HepG2 (cell line): ENCODE results near the gene KIF21B. TPM values are rescaled to one million over a fixed set of nuclear protein-coding genes. Genes with fewer than 3 reads are reported as not detected.

Experiments used
- ATAC-seq: fragments of 200-7000 bp; cut with Tn5 transposase; 3 replicates; pipeline ENCODE4 v1.9.1; 2020; ENCODE audit warnings: mild to moderate bottlenecking, moderate library complexity
- BruUV-seq: library from RNA; stranded (reverse); fragments of 400-500 nt; replicated peaks from 2 replicates; lab custom pipeline; 2021; lab: Mats Ljungman, UMichigan
- CTCF ChIA-PET: fragments of 300-600 bp; formaldehyde crosslinking; extraction: SDS; loops from one replicate; lab custom pipeline; 2021; ENCODE audit warnings: low total read pairs, inconsistent platforms, low intra/inter-chr PET ratio; lab: Yijun Ruan, JAX
- POLR2A ChIA-PET: fragments of 350-600 bp; sonication (Branson Sonifier 250); formaldehyde crosslinking; loops from one replicate; lab custom pipeline; 2020; ENCODE audit warnings: antibody characterized with exemption, inconsistent platforms; lab: Yijun Ruan, JAX
- DNase-seq: peaks from one replicate; pipeline ENCODE4 v3.0.0-alpha.2; 2015; ENCODE audit warnings: low spot score
- FAIRE-seq: peaks from 3 replicates; lab custom pipeline; 2011; peaks lifted over from hg19 to GRCh38; lab: Jason Lieb, UNC
- H2AFZ ChIP-seq: one replicate; pipeline ENCODE4 v1.6.1; 2011; ENCODE audit warnings: low read length, inconsistent platforms
- H3K27ac ChIP-seq: fragments of 300-600 bp; 3 replicates; pipeline ENCODE4 v1.8.0; 2011; ENCODE audit warnings: mixed run types, mild to moderate bottlenecking, mixed read lengths, low read length, inconsistent platforms; ENCODE audit not compliant: insufficient read depth; ENCODE audit errors: extremely low read length
- H3K27me3 ChIP-seq, 2 experiments: fragments of 200-600 bp in 1 of 2; 2 replicates in 1 of 2; 3 replicates in 1 of 2; pipeline versions ENCODE4 v1.6.0 to v1.8.0; 2011; ENCODE audit warnings: low read length in 2 of 2, mild to moderate bottlenecking in 2 of 2, moderate library complexity in 2 of 2, inconsistent platforms in 1 of 2; ENCODE audit not compliant: insufficient read depth in 2 of 2, control insufficient read depth in 1 of 2
- H3K36me3 ChIP-seq, 2 experiments: fragments of 200-600 bp in 1 of 2; replicated peaks in 1 of 2; 2 replicates in 1 of 2; 3 replicates in 1 of 2; pipeline versions ENCODE4 v1.5.1 to v1.8.0; 2011; ENCODE audit warnings: low read length in 2 of 2, inconsistent platforms in 1 of 2; ENCODE audit not compliant: insufficient read depth in 2 of 2, control insufficient read depth in 1 of 2
- H3K4me1 ChIP-seq: 2 replicates; pipeline ENCODE4 v1.5.1; 2012; ENCODE audit warnings: low read length, inconsistent platforms; ENCODE audit not compliant: insufficient read depth
- H3K4me2 ChIP-seq: 2 replicates; pipeline ENCODE4 v1.6.0; 2011; ENCODE audit warnings: low read depth, low read length, inconsistent platforms
- H3K4me3 ChIP-seq, 3 experiments: fragments of 200-600 bp in 1 of 3; sonication (generic), shearing (Covaris generic) in 1 of 3; replicated peaks in 1 of 3; 2 replicates each; pipeline ENCODE4 v1.5.1; 2011 to 2016; ENCODE audit warnings: low read length in 3 of 3, inconsistent platforms in 2 of 3, low read depth in 2 of 3, mild to moderate bottlenecking in 2 of 3, control low read depth in 1 of 3, mixed read lengths in 1 of 3; ENCODE audit not compliant: insufficient read depth in 1 of 3
- H3K79me2 ChIP-seq: one replicate; pipeline ENCODE4 v1.6.1; 2011; ENCODE audit warnings: low read length, inconsistent platforms; ENCODE audit not compliant: insufficient read depth
- H3K9ac ChIP-seq: 2 replicates; pipeline ENCODE4 v1.6.0; 2011; ENCODE audit warnings: mild to moderate bottlenecking, low read depth, low read length, inconsistent platforms; ENCODE audit not compliant: insufficient read depth
- H3K9me3 ChIP-seq: 2 replicates; pipeline ENCODE4 v1.5.1; 2012; ENCODE audit warnings: mild to moderate bottlenecking, low read length
- H4K20me1 ChIP-seq: 2 replicates; pipeline ENCODE4 v1.6.0; 2011; ENCODE audit warnings: inconsistent platforms, mild to moderate bottlenecking, low read length, moderate library complexity; ENCODE audit not compliant: insufficient read depth
- AKNA ChIP-seq: sonication (generic); formaldehyde crosslinking; IDR thresholded peaks from 2 replicates; pipeline ENCODE4 v1.4.0; 2020; ENCODE audit warnings: missing genetic modification reagents, borderline replicate concordance
- CBFB ChIP-seq: sonication (generic); formaldehyde crosslinking; IDR thresholded peaks from 2 replicates; pipeline ENCODE4 v1.4.0; 2020; ENCODE audit warnings: missing genetic modification reagents
- RORA ChIP-seq: sonication (generic); formaldehyde crosslinking; IDR thresholded peaks from 2 replicates; pipeline ENCODE4 v1.5.0; 2020; ENCODE audit warnings: mild to moderate bottlenecking, missing genetic modification reagents, moderate library complexity
- RXRA ChIP-seq: sonication (generic); formaldehyde crosslinking; IDR thresholded peaks from 2 replicates; pipeline ENCODE4 v1.5.1; 2020; ENCODE audit warnings: missing genetic modification reagents
- SYNCRIP ChIP-seq: fragments of 200-400 bp; formaldehyde crosslinking; IDR thresholded peaks from 2 replicates; pipeline ENCODE4 v1.6.1; 2018; ENCODE audit warnings: mild to moderate bottlenecking, low read depth, low read length; ENCODE audit not compliant: insufficient read depth
- ZFX ChIP-seq: sonication (generic); formaldehyde crosslinking; IDR thresholded peaks from 2 replicates; pipeline ENCODE4 v1.4.0; 2020; ENCODE audit warnings: mild to moderate bottlenecking, low read depth, missing genetic modification reagents, moderate library complexity
- ZNF207 ChIP-seq: fragments of 450-650 bp; IDR thresholded peaks from 2 replicates; pipeline ENCODE4 v1.6.1; 2016; ENCODE audit warnings: antibody characterized with exemption, borderline replicate concordance
- ZNF263 ChIP-seq: sonication (generic); formaldehyde crosslinking; IDR thresholded peaks from 2 replicates; pipeline ENCODE4 v1.4.0; 2020; ENCODE audit warnings: missing genetic modification reagents
- ZNF773 ChIP-seq: sonication (generic); formaldehyde crosslinking; IDR thresholded peaks from 2 replicates; pipeline ENCODE4 v1.4.0; 2020; ENCODE audit warnings: missing genetic modification reagents, borderline replicate concordance
- ZZZ3 ChIP-seq: sonication (generic); formaldehyde crosslinking; IDR thresholded peaks from 2 replicates; pipeline ENCODE4 v1.4.0; 2020; ENCODE audit warnings: missing genetic modification reagents, mild to moderate bottlenecking, borderline replicate concordance
- whole genome bisulfite sequencing: methylation state at CpG from one replicate; pipeline ENCODE4 v1.1.6; 2017; ENCODE audit warnings: low lambda C conversion rate; 5-methylcytosine and 5-hydroxymethylcytosine counted together
- in situ Hi-C: cut with HindIII; loops from 2 replicates; pipeline ENCODE4 v1.10.0; 2017; ENCODE audit warnings: low pct_unique_long_range_greater_than_20kb; ENCODE audit not compliant: extremely low pct_ligation_motif_present
- intact Hi-C: fragments of 100-400 bp; cut with micrococcal nuclease; formaldehyde crosslinking; loops from one replicate; pipeline ENCODE4 v1.10.0; 2022; ENCODE audit not compliant: unreplicated experiment
- polyA plus RNA-seq, 8 experiments: library from polyadenylated mRNA; depleted of rRNA in 3 of 8; stranded (reverse) in 7 of 8; unstranded in 1 of 8; fragments of >200 nt; fragmentation: Illumina TruSeq in 4 of 8; extraction: Trizol in 4 of 8; gene quantifications; 2 replicates each; pipeline versions ENCODE4 v1.2.1 to v1.2.3, GENCODE V29; 2011 to 2016; ENCODE audit warnings: low read depth in 4 of 8, missing spikeins in 1 of 8, mixed read lengths in 1 of 8; ENCODE audit not compliant: insufficient read depth in 1 of 8
- total RNA-seq, 5 experiments: library from RNA; depleted of rRNA; stranded (reverse); fragments of >200 nt; fragmentation: Illumina TruSeq; extraction: Trizol; gene quantifications; 2 replicates each; pipeline ENCODE4 v1.2.3, GENCODE V29; 2016; ENCODE audit warnings: low read depth in 1 of 5
- TF ChIP-seq, protein P1 (sequence below): sonication (generic); formaldehyde crosslinking; conservative IDR thresholded peaks from 2 replicates; pipeline ENCODE4 v1.8.0; 2022; ENCODE audit warnings: missing genetic modification reagents
- TF ChIP-seq, protein P2 (sequence below): sonication (generic); formaldehyde crosslinking; IDR thresholded peaks from 2 replicates; pipeline ENCODE4 v1.5.1; 2020; ENCODE audit warnings: mild to moderate bottlenecking, moderate library complexity, missing genetic modification reagents
- TF ChIP-seq, protein P3 (sequence below): sonication (generic); formaldehyde crosslinking; IDR thresholded peaks from 2 replicates; pipeline ENCODE4 v1.4.0; 2020; ENCODE audit warnings: missing genetic modification reagents, borderline replicate concordance

The KIF21B gene
- total and polyA plus RNA-seq, 2 of the 13 experiments (the other 11 are each of a cell fraction or from before 2014, with no cell fraction given): 0.17 to 0.20 TPM

DNA sequence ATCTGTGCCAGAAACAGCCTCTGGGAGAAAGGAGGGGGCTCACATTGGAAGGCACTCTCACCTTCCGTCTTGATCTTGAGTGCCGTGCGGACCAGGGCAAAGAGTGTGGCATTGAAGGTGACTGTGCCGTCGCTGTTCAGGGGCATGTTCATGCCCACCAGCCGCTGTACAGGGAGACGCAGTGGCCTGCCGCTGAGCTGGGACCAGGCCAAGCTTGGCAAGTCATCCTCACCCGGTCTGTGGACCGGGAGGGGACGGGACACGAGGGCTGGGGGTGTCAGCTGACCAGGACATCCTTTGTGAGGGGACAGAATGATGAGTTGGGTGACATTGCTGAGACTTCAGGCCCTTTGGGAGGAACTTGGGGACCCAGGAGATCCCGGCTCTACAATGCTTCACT, 25.0 kb upstream of the KIF21B start:
- no peak overlapping the region for H2AFZ ChIP-seq
- no peak overlapping the region for H3K27ac ChIP-seq
- DNase-seq: no peak
- no peaks in the 10 kb centered on the region for H3K79me2 ChIP-seq
- H3K4me2 ChIP-seq: no peak overlapping the region
- no peak overlapping the region for H3K9ac ChIP-seq
- no TSS peak for BruUV-seq
- intact Hi-C loops (no loop called here), in situ Hi-C loops (no loop called here)
- H3K27me3 ChIP-seq: peaks cover 6 to 25% of the 10 kb centered on the region in 2 experiments; a peak in 4 of 5 replicates
- no peak overlapping the region for H3K4me3 ChIP-seq
- H3K4me1 ChIP-seq: no peaks in the 10 kb centered on the region
- CTCF ChIA-PET: no interaction called here
- no peak for FAIRE-seq
- no peaks in the 10 kb centered on the region for H3K36me3 ChIP-seq
- H3K9me3 ChIP-seq: no peaks in the 10 kb centered on the region
- POLR2A ChIA-PET: no interaction called here
- H4K20me1 ChIP-seq: no peaks in the 10 kb centered on the region
- 58% methylated on average over 9 of the region's 13 CpGs for WGBS
- no peak for ATAC-seq
- no peak for TF ChIP-seq ZZZ3 (CRISPR knock-in tag)
- TF ChIP-seq CBFB (CRISPR knock-in tag): no peak
- no peak for TF ChIP-seq AKNA (CRISPR knock-in tag)
- TF ChIP-seq RORA: no peak
- TF ChIP-seq, protein P1, sequence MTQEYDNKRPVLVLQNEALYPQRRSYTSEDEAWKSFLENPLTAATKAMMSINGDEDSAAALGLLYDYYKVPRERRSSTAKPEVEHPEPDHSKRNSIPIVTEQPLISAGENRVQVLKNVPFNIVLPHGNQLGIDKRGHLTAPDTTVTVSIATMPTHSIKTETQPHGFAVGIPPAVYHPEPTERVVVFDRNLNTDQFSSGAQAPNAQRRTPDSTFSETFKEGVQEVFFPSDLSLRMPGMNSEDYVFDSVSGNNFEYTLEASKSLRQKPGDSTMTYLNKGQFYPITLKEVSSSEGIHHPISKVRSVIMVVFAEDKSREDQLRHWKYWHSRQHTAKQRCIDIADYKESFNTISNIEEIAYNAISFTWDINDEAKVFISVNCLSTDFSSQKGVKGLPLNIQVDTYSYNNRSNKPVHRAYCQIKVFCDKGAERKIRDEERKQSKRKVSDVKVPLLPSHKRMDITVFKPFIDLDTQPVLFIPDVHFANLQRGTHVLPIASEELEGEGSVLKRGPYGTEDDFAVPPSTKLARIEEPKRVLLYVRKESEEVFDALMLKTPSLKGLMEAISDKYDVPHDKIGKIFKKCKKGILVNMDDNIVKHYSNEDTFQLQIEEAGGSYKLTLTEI (CRISPR knock-in tag): no peak
- TF ChIP-seq ZNF773 (CRISPR knock-in tag): no peak
- no peak for TF ChIP-seq ZNF263 (CRISPR knock-in tag)
- TF ChIP-seq ZFX (CRISPR knock-in tag): no peak
- no peak for TF ChIP-seq RXRA (CRISPR knock-in tag)
- TF ChIP-seq, protein P2, sequence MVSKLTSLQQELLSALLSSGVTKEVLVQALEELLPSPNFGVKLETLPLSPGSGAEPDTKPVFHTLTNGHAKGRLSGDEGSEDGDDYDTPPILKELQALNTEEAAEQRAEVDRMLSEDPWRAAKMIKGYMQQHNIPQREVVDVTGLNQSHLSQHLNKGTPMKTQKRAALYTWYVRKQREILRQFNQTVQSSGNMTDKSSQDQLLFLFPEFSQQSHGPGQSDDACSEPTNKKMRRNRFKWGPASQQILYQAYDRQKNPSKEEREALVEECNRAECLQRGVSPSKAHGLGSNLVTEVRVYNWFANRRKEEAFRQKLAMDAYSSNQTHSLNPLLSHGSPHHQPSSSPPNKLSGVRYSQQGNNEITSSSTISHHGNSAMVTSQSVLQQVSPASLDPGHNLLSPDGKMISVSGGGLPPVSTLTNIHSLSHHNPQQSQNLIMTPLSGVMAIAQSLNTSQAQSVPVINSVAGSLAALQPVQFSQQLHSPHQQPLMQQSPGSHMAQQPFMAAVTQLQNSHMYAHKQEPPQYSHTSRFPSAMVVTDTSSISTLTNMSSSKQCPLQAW (CRISPR knock-in tag): no peak
- TF ChIP-seq, protein P3, sequence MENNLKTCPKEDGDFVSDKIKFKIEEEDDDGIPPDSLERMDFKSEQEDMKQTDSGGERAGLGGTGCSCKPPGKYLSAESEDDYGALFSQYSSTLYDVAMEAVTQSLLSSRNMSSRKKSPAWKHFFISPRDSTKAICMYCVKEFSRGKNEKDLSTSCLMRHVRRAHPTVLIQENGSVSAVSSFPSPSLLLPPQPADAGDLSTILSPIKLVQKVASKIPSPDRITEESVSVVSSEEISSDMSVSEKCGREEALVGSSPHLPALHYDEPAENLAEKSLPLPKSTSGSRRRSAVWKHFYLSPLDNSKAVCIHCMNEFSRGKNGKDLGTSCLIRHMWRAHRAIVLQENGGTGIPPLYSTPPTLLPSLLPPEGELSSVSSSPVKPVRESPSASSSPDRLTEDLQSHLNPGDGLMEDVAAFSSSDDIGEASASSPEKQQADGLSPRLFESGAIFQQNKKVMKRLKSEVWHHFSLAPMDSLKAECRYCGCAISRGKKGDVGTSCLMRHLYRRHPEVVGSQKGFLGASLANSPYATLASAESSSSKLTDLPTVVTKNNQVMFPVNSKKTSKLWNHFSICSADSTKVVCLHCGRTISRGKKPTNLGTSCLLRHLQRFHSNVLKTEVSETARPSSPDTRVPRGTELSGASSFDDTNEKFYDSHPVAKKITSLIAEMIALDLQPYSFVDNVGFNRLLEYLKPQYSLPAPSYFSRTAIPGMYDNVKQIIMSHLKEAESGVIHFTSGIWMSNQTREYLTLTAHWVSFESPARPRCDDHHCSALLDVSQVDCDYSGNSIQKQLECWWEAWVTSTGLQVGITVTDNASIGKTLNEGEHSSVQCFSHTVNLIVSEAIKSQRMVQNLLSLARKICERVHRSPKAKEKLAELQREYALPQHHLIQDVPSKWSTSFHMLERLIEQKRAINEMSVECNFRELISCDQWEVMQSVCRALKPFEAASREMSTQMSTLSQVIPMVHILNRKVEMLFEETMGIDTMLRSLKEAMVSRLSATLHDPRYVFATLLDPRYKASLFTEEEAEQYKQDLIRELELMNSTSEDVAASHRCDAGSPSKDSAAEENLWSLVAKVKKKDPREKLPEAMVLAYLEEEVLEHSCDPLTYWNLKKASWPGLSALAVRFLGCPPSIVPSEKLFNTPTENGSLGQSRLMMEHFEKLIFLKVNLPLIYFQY (CRISPR knock-in tag): no peak
- no peak for TF ChIP-seq SYNCRIP
- no peak for TF ChIP-seq ZNF207
